BE2C (cell line): Measurements from ENCODE around the gene RNLS.

ENCODE experiments used
- DNase-seq: peaks from one replicate; pipeline ENCODE4 v3.0.0-alpha.2; 2020
- H3K27me3 ChIP-seq: fragments of 250-450 bp; sonication (Bioruptor Pico); 2 replicates; pipeline ENCODE4 v1.5.1; 2020; ENCODE audit warnings: mild to moderate bottlenecking
- H3K36me3 ChIP-seq: fragments of 250-450 bp; sonication (Bioruptor Pico); 2 replicates; pipeline ENCODE4 v1.5.1; 2020; ENCODE audit warnings: mild to moderate bottlenecking
- H3K4me1 ChIP-seq: fragments of 250-450 bp; sonication (Bioruptor Pico); 2 replicates; pipeline ENCODE4 v1.5.1; 2020
- H3K4me3 ChIP-seq: 2 replicates; pipeline ENCODE4 v1.5.1; 2011; ENCODE audit warnings: low read depth, low read length
- H3K9me3 ChIP-seq: fragments of 250-450 bp; sonication (Bioruptor Pico); 2 replicates; pipeline ENCODE4 v1.5.1; 2020
- TF ChIP-seq, protein P1 (sequence below): IDR thresholded peaks from 2 replicates; pipeline ENCODE4 v1.5.1; 2012; ENCODE audit warnings: mild to moderate bottlenecking, low read depth, low read length

RNLS gene

DNA sequence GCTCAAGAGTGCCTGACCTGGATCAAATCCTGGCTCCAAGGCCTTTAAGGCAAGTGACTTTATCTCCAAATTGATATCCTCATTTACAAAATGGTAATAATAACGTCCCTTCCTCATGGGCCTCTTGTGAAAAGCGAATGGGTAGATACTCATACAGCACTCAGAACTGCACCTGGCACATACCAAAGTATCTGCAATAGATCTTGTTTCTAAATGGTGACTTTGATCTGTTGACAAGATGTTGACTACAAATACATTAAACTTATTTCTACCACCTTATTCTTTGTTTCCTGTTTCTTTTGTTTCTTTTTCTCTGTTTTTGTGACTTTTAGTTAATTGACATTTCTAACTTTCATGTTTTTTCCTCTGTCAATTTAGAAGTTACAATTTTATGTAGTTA, 53.0 kb downstream of the RNLS start:
- H3K4me1 ChIP-seq, result peaks cover 20% of the 10 kb centered on the region
- TF ChIP-seq, protein P1, sequence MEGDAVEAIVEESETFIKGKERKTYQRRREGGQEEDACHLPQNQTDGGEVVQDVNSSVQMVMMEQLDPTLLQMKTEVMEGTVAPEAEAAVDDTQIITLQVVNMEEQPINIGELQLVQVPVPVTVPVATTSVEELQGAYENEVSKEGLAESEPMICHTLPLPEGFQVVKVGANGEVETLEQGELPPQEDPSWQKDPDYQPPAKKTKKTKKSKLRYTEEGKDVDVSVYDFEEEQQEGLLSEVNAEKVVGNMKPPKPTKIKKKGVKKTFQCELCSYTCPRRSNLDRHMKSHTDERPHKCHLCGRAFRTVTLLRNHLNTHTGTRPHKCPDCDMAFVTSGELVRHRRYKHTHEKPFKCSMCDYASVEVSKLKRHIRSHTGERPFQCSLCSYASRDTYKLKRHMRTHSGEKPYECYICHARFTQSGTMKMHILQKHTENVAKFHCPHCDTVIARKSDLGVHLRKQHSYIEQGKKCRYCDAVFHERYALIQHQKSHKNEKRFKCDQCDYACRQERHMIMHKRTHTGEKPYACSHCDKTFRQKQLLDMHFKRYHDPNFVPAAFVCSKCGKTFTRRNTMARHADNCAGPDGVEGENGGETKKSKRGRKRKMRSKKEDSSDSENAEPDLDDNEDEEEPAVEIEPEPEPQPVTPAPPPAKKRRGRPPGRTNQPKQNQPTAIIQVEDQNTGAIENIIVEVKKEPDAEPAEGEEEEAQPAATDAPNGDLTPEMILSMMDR, result no peak
- no peaks in the 10 kb centered on the region for H3K9me3 ChIP-seq
- DNase-seq, result no peak
- no peaks in the 10 kb centered on the region for H3K36me3 ChIP-seq
- H3K4me3 ChIP-seq, result no peak overlapping the region
- no peaks in the 10 kb centered on the region for H3K27me3 ChIP-seq

DNA sequence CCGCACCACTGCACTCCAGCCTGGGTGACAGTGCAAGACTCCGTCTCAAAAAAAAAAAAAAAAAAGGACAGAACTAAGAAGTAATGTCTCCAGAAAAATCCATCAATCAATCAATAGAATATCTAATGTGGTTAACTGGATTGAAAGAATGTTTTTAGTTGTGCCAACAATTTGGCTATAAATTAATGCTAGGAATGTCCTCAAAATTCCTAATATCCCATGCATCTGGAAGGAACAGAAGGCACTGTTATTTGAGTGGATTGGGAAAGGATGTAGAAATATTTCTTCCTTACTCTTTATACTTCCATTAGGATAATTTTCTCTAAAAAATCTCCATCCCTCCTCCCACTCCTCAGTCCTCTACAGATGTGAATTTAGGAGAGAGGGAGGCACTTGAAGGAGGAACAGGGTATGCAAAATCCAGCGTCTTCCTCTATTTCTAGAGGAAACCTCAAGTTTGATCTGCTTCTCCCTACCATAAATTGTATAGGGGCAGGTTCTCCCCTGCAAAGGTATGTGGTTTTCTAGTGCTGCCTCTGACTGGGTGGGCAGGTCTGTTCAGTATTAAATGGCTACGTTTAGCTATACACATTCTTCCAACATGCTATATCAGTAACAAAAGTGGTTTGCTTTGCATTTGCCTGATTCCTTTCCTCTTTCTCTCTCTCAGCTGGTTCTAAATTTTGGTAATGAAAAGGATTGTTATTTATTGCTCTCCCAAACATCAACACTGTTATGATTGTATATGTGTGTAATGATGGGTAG, 54.1 kb downstream of the RNLS start:
- no peaks in the 10 kb centered on the region for H3K9me3 ChIP-seq
- peaks cover 20% of the 10 kb centered on the region for H3K4me1 ChIP-seq
- H3K36me3 ChIP-seq, result no peaks in the 10 kb centered on the region
- H3K27me3 ChIP-seq, result no peaks in the 10 kb centered on the region
- no peak overlapping the region for H3K4me3 ChIP-seq
- TF ChIP-seq, protein P1, result no peak
- DNase-seq, result no peak

DNA sequence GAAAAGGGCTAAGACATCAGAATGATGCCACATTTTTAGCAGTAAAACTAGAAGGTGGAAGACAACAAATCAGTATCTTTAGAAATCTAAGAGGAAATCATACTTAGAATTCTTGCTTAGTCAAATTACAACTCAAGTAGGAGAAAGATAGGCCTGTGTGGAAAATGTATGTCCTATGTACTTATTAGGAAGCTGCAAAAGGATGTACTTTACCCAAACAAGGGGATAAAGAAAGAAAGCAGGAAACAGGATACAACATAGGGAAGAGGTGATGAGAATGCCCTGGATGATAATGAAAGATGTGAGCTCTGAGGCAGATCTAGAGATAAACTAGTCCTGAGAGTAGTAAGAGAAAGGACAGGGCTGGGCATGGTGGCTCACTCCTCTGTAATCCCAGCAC, 54.9 kb downstream of the RNLS start:
- no peak for DNase-seq
- TF ChIP-seq, protein P1, result no peak
- Histone ChIP-seq H3K36me3 (no peaks in the 10 kb centered on the region), H3K9me3 (no peaks in the 10 kb centered on the region), H3K4me1 (peaks cover 20% of the 10 kb centered on the region), H3K27me3 (no peaks in the 10 kb centered on the region), H3K4me3 (no peak overlapping the region)

DNA sequence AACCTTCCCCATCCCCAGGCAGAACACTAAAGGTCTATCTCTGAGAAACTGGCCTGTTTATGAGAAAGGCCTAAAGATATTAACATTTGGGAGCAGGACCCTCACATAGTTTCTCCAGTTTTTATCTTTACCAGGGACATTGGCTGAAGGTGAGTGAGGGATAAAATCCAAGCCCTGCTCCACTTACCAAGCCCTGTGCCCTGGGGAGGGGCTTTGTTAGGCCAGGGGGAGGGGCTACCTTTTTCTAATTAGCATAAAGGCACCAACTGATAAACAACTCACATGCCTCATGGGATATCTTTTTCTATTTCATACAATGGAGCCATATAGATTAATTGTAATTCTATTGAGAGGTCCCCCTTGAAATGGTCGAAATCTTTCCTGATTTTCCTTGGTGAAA, 55.9 kb downstream of the RNLS start:
- H3K9me3 ChIP-seq, result no peaks in the 10 kb centered on the region
- TF ChIP-seq, protein P1, result no peak
- peaks cover 20% of the 10 kb centered on the region for H3K4me1 ChIP-seq

DNA sequence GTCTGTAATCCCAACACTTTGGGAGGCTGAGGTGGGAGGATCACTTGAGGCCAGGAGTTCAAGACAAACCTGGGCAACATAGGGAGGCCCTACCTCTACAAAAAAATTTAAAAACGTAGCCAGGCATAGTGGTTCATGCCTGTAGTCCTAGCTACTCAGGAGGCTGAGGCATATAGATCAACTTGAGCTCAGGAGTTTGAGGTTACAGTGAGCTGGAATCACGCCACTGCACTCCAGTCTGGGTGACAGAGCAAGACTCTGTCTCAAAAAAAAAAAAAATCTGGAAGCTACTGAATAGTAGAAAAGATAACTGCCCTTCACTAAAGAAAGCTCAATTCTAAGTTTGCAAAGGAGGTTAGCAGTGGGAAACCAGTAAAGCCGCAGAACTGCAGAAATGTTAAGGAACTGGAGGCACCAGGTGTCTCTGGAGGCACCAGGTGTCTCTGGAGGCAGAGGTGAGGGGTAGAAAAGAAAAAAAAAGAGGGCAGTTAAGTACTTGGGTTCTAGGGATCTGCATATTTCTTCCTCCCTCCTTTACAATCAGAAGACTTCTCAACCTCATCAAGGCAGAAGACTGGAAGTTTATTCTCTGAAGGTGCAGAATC, 56.5 kb downstream of the RNLS start:
- H3K9me3 ChIP-seq, result no peaks in the 10 kb centered on the region
- DNase-seq, result no peak
- no peaks in the 10 kb centered on the region for H3K27me3 ChIP-seq
- no peak overlapping the region for H3K4me3 ChIP-seq
- H3K4me1 ChIP-seq, result peaks cover 20% of the 10 kb centered on the region
- no peaks in the 10 kb centered on the region for H3K36me3 ChIP-seq
- TF ChIP-seq, protein P1, result no peak

More for the DNA sequence above, 55.9 kb downstream of the RNLS start:
- DNase-seq, result no peak
- Histone ChIP-seq H3K4me3 (no peak overlapping the region), H3K36me3 (no peaks in the 10 kb centered on the region), H3K27me3 (no peaks in the 10 kb centered on the region)
